Breast epithelium (tissue), 3 donors: ENCODE data around the gene FFAR4.

Source experiments
- CTCF ChIP-seq, 3 donors: fragments of 450-650 bp; IDR thresholded peaks; one replicate each; pipeline ENCODE4 v1.5.1; 2016 to 2017; ENCODE audit warnings: antibody characterized with exemption in 3 of 3, mild to moderate bottlenecking in 3 of 3, moderate library complexity in 3 of 3
- POLR2A ChIP-seq: fragments of 450-650 bp; IDR thresholded peaks from one replicate; pipeline ENCODE4 v1.6.1; 2016; ENCODE audit warnings: antibody characterized with exemption, mild to moderate bottlenecking, moderate library complexity

- no peak for TF ChIP-seq CTCF (IDR thresholded peaks at IDR 0.05)
- no peak for TF ChIP-seq POLR2A
These were observed 7.0 kb upstream of the FFAR4 start for GRCh38 chr10:93559490-93559889.
